PC-3 (cell line): ENCODE measurements around the gene RNF225. TPM values are rescaled to one million over a fixed set of nuclear protein-coding genes. Genes with fewer than 3 reads are reported as not detected.

Experiments used
- ATAC-seq: fragments of 200-7000 bp; cut with Tn5 transposase; 2 replicates; pipeline ENCODE4 v1.9.1; 2020; ENCODE audit warnings: mild to moderate bottlenecking, moderate library complexity
- BruUV-seq: library from RNA; stranded (reverse); fragments of 400-500 nt; replicated peaks from 2 replicates; lab custom pipeline; 2021; lab: Mats Ljungman, UMichigan
- CTCF ChIA-PET: fragments of 300-600 bp; sonication (Branson Sonifier 250); formaldehyde crosslinking; loops from one replicate; lab custom pipeline; 2022; ENCODE audit warnings: antibody characterized with exemption; lab: Charles Lee
- POLR2A ChIA-PET: fragments of 300-600 bp; sonication (Branson Sonifier 250); formaldehyde crosslinking; loops from one replicate; lab custom pipeline; 2022; ENCODE audit warnings: antibody characterized with exemption; ENCODE audit not compliant: unreplicated experiment; lab: Charles Lee
- DNase-seq: peaks from one replicate; pipeline ENCODE4 v3.0.0-alpha.2; 2015
- H2AFZ ChIP-seq: fragments of 300-600 bp; sonication (generic); 2 replicates; pipeline ENCODE4 v1.6.0; 2016; ENCODE audit warnings: antibody characterized with exemption, low read length
- H3F3A ChIP-seq: fragments of 300-600 bp; sonication (generic); one replicate; pipeline ENCODE4 v1.6.0; 2017; ENCODE audit warnings: antibody characterized with exemption, low read length, control low read depth, mild to moderate bottlenecking; ENCODE audit not compliant: unreplicated experiment
- H3K27ac ChIP-seq: fragments of 300-600 bp; sonication (generic); 2 replicates; pipeline ENCODE4 v1.5.1; 2016; ENCODE audit warnings: mild to moderate bottlenecking, low read length
- H3K27me3 ChIP-seq: fragments of 300-600 bp; sonication (generic); 2 replicates; pipeline ENCODE4 v1.6.1; 2016; ENCODE audit warnings: low read length, mixed read lengths
- H3K36me3 ChIP-seq: fragments of 300-600 bp; sonication (generic); 2 replicates; pipeline ENCODE4 v1.6.1; 2016; ENCODE audit warnings: low read depth, mixed run types, low read length, mixed read lengths
- H3K4me1 ChIP-seq: fragments of 300-600 bp; sonication (generic); 2 replicates; pipeline ENCODE4 v1.5.1; 2016; ENCODE audit warnings: low read length; ENCODE audit not compliant: insufficient read depth
- H3K4me2 ChIP-seq: fragments of 300-600 bp; sonication (generic); 2 replicates; pipeline ENCODE4 v1.6.0; 2016; ENCODE audit warnings: low read length
- H3K4me3 ChIP-seq: fragments of 300-600 bp; sonication (generic); 2 replicates; pipeline ENCODE4 v1.5.1; 2016; ENCODE audit warnings: mild to moderate bottlenecking, low read length, mixed read lengths
- H3K79me2 ChIP-seq: fragments of 300-600 bp; sonication (generic); 2 replicates; pipeline ENCODE4 v1.6.1; 2017; ENCODE audit warnings: low read length, mixed read lengths
- H3K9ac ChIP-seq: fragments of 300-600 bp; sonication (generic); 2 replicates; pipeline ENCODE4 v1.6.0; 2016; ENCODE audit warnings: mild to moderate bottlenecking, low read length
- H3K9me2 ChIP-seq: fragments of 300-600 bp; sonication (generic); replicated peaks from 2 replicates; pipeline ENCODE4 v1.6.1; 2016; ENCODE audit warnings: mixed run types, low read length, mixed read lengths
- H3K9me3 ChIP-seq: fragments of 300-600 bp; sonication (generic); 2 replicates; pipeline ENCODE4 v1.6.1; 2016; ENCODE audit warnings: low read length, mixed read lengths
- H4K20me1 ChIP-seq: fragments of 300-600 bp; sonication (generic); 2 replicates; pipeline ENCODE4 v1.6.1; 2016; ENCODE audit warnings: low read length, mixed read lengths
- EZH2 ChIP-seq: fragments of 300-600 bp; sonication (generic); IDR thresholded peaks from one replicate; pipeline ENCODE4 v1.6.1; 2017; ENCODE audit warnings: antibody characterized with exemption, mild to moderate bottlenecking, low read length; ENCODE audit not compliant: unreplicated experiment
- EZH2phosphoT487 ChIP-seq: fragments of 300-600 bp; sonication (generic); IDR thresholded peaks from 2 replicates; pipeline ENCODE4 v1.6.1; 2018; ENCODE audit warnings: mild to moderate bottlenecking, antibody characterized with exemption, low read length, borderline replicate concordance
- intact Hi-C: fragments of 100-400 bp; cut with micrococcal nuclease; formaldehyde crosslinking; loops from 2 replicates; pipeline ENCODE4 v1.9.0; 2023
- total RNA-seq: library from RNA; depleted of rRNA; stranded (reverse); fragments of >200 nt; gene quantifications from 2 replicates; pipeline ENCODE4 v1.2.3, GENCODE V29; 2014
- TF ChIP-seq, protein P1 (sequence below): fragments of 300-600 bp; sonication (generic); conservative IDR thresholded peaks from 2 replicates; pipeline ENCODE4 v1.5.1; 2017; ENCODE audit warnings: antibody characterized with exemption, low read depth, mild to moderate bottlenecking, low read length

The RNF225 gene
- total RNA-seq, 1 experiment from 2014 or later = 2.2 TPM

- ATAC-seq (no peak), DNase-seq (no peak)
- peak overlapping the region; percentile 91 for H3K9ac ChIP-seq
- peaks cover 36% of the 10 kb centered on the region for H4K20me1 ChIP-seq
- H3K9me3 ChIP-seq = no peaks in the 10 kb centered on the region
- TSS peak; percentile 66 for BruUV-seq
- H2AFZ ChIP-seq = no peak overlapping the region
- H3K27ac ChIP-seq = peak overlapping the region; percentile 12
- peak overlapping the region; percentile 96 for H3K4me3 ChIP-seq
- no peak for TF ChIP-seq EZH2
- TF ChIP-seq, protein P1, sequence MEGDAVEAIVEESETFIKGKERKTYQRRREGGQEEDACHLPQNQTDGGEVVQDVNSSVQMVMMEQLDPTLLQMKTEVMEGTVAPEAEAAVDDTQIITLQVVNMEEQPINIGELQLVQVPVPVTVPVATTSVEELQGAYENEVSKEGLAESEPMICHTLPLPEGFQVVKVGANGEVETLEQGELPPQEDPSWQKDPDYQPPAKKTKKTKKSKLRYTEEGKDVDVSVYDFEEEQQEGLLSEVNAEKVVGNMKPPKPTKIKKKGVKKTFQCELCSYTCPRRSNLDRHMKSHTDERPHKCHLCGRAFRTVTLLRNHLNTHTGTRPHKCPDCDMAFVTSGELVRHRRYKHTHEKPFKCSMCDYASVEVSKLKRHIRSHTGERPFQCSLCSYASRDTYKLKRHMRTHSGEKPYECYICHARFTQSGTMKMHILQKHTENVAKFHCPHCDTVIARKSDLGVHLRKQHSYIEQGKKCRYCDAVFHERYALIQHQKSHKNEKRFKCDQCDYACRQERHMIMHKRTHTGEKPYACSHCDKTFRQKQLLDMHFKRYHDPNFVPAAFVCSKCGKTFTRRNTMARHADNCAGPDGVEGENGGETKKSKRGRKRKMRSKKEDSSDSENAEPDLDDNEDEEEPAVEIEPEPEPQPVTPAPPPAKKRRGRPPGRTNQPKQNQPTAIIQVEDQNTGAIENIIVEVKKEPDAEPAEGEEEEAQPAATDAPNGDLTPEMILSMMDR = peak; percentile 34; the same call in 1 of the 2 replicates
- TF ChIP-seq EZH2phosphoT487 = no peak
- peaks cover 3% of the 10 kb centered on the region for H3F3A ChIP-seq
- H3K4me1 ChIP-seq = peaks cover 29% of the 10 kb centered on the region
- H3K27me3 ChIP-seq = no peaks in the 10 kb centered on the region
- peaks cover 41% of the 10 kb centered on the region for H3K36me3 ChIP-seq
- ChIA-PET CTCF (no interaction called here), POLR2A (interaction anchor here (0.6 kb wide), 1 partner anchor 89 kb away, joined by 4 read pairs; no protein-coding TSS in a partner anchor)
- intact Hi-C loops = loop anchor here (1.0 kb wide), 1 partner anchor 157 kb away; the partner anchor contains the start of gene TRIM28
- H3K79me2 ChIP-seq = peaks cover 68% of the 10 kb centered on the region
- peak overlapping the region; percentile 92 for H3K4me2 ChIP-seq
- H3K9me2 ChIP-seq = no peaks in the 10 kb centered on the region
Measured at GRCh38 chr19:58387338-58388174, 7.9 kb upstream of the RNF225 start.

GRCh38 chr19:58388175-58388526, 7.3 kb upstream of the RNF225 start:
- Histone ChIP-seq H4K20me1 (peaks cover 41% of the 10 kb centered on the region), H3K27ac (no peak overlapping the region), H3F3A (peaks cover 7% of the 10 kb centered on the region), H3K9me2 (no peaks in the 10 kb centered on the region), H3K4me2 (peak overlapping the region; percentile 92), H3K9ac (peak overlapping the region; percentile 91), H2AFZ (no peak overlapping the region), H3K36me3 (peaks cover 47% of the 10 kb centered on the region), H3K9me3 (no peaks in the 10 kb centered on the region), H3K27me3 (no peaks in the 10 kb centered on the region), H3K4me1 (peaks cover 29% of the 10 kb centered on the region), H3K79me2 (peaks cover 72% of the 10 kb centered on the region), H3K4me3 (peak overlapping the region; percentile 96)
- no TSS peak for BruUV-seq
- DNase-seq (no peak), ATAC-seq (no peak)
- TF ChIP-seq EZH2phosphoT487 (no peak), EZH2 (no peak)
- TF ChIP-seq, protein P1 = no peak
- ChIA-PET POLR2A (interaction anchor here (0.6 kb wide), 1 partner anchor 89 kb away, joined by 4 read pairs; no protein-coding TSS in a partner anchor), CTCF (no interaction called here)
- intact Hi-C loops = no loop called here
